GM18505 (cell line): ENCODE results near the gene RAB17.

Source experiments
- ATAC-seq: cut with Tn5 transposase; IDR thresholded peaks from one replicate; pipeline ENCODE4 v1.9.1; 2021; ENCODE audit not compliant: unreplicated experiment
- POLR2A ChIP-seq: IDR thresholded peaks from 4 replicates; pipeline ENCODE4 v1.6.1; 2011; ENCODE audit warnings: borderline replicate concordance; ENCODE audit not compliant: insufficient read depth, insufficient read length; ENCODE audit errors: extremely low read depth

RAB17 gene

DNA sequence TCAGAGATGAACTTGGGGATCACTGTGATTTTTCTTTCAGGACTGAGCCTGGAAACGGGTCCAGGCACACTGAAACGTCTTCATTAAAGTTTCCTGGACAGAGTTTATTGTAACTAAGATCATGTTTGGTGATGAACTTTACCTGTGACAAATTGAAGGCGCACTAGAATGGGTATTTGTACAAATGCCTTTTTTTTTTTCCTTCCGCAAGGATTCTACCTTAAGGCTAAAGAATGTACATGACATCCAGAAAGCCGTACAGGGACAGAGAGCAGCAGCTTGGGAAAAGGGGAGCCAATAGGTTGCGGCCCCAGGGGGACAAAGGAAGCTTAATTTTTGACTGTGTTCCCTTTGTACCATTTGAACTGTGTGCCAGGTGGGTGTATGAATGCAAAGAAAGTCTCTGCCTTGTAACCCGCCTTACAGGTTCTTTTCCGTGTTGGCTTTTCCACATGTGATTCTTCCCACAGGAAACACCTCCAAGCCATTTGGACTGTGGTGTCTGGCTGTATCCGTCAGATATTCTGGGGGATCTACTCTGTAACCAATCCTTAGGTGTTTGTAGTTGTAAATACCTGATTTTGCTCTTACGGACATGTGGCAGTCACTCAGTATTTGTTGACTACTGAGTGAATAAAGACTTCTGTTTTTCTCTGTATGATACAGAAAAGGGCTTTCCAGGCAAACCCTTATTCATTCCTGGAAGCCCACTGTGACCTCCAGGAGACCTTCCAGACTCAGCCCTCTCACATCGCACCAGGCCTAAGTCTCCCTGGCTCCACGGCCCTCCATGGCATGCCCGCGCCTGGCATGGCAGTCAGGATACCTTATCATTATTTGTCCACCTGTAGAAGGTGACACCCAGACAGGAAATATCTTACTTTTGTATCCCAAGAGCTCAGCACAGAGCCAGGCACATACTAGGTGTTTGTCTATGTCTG is 38.0 kb upstream of the RAB17 start:
- TF ChIP-seq POLR2A, result no peak
- no peak for ATAC-seq

- TF ChIP-seq POLR2A, result no peak
- ATAC-seq, result no peak
Observed at GRCh38 chr2:237627441-237628246, 37.1 kb upstream of the RAB17 start, which contains the start of gene LRRFIP1. Gene LRRFIP1 (plus strand): TSS chr2:237627587. CDS start chr2:237627645, 58 bp downstream.

DNA sequence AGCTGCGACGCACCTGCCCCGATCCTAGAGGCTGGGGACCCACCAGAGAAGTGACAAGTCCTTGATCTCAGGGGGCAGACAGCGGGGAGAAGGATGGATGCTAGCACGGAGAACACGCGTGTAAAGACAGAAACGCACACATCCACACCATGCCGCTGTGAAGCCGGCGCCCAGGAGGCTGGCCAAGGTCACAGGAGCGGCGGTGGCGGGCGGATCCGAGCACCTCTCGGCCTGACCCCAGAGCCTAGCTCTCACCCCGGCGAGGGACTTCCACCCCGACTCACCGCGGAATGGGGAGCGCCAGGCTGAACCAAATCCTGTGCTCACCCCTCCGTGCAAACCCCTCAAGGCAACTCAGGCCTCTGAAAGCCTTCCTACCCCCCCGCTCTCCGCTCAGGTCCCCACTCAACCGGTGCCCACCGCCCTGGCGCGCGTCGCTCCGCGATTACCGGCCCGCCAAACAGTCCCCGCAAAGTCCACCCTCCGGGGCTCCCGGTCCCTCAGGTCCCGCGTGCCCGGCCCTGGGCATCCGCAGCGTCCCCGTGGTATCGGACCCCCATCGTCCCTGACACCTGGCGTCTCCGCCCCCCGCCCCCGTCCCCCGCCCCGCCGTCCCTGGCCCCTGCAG is 36.4 kb upstream of the RAB17 start:
- ATAC-seq, result no peak
- TF ChIP-seq POLR2A, result no peak

GRCh38 chr2:237625777-237626176 is 35.2 kb upstream of the RAB17 start:
- no peak for TF ChIP-seq POLR2A
- no peak for ATAC-seq

- no peak for TF ChIP-seq POLR2A
- no peak for ATAC-seq
Observed at GRCh38 chr2:237625216-237625705, 34.7 kb upstream of the RAB17 start.

GRCh38 chr2:237624565-237624964 is 34.0 kb upstream of the RAB17 start:
- TF ChIP-seq POLR2A, result no peak
- no peak for ATAC-seq

- ATAC-seq, result no peak
Observed at GRCh38 chr2:237623428-237624403, 33.2 kb upstream of the RAB17 start.

GRCh38 chr2:237618449-237618848 is 27.9 kb upstream of the RAB17 start:
- no peak for ATAC-seq
- TF ChIP-seq POLR2A, result no peak

More at GRCh38 chr2:237623428-237624403, 33.2 kb upstream of the RAB17 start:
- TF ChIP-seq POLR2A, result no peak

GRCh38 chr2:237617587-237617982 is 27.1 kb upstream of the RAB17 start:
- ATAC-seq, result no peak
- TF ChIP-seq POLR2A, result no peak

GRCh38 chr2:237616734-237617586 is 26.4 kb upstream of the RAB17 start:
- no peak for TF ChIP-seq POLR2A
- no peak for ATAC-seq

DNA sequence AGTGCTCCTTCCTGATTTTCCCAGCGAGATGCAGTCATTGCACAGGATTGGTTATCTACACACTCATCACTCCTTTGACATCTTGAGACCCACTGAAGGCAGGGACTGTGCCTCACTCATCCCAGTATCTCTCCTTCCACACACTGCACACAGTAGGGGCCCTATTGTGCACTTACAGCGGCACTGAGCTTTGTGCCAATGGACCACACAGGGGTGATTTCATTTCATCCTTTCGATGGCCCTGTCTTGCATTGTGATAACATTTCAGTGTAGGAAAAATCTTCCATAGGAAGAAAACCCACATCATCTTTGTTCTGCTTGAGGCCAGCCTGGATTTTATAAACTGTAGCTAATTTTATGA is 25.8 kb upstream of the RAB17 start:
- no peak for ATAC-seq

DNA sequence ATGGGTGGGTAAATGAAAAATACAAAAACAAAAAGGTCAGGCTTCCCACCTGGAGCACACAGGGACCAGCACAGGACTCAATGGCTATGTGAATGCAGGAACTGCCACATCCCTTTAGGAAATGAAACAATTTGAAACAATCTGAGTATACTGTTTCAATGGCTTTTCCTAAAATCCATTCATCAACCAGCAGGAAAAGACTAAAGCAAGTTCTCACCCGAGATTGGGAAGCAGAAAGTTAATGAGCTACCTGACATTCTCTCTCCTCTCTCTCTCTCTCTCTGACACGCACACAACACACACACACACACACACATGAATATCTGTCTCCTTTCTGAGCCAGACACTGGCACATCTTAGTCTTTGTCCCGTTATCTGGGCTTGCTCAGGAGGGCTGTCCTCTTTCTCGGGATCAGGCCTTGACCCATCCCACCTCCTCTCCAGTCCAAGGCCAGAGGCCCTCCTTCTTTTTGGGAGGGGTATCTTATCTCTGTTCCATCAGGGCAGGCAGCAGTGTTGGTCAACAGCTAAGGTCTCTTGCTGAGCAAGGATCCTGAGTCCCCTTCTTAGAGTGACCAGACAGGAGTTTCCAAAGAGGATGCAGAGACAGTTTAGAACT is 25.2 kb upstream of the RAB17 start:
- no peak for TF ChIP-seq POLR2A
- no peak for ATAC-seq

More for the DNA sequence above, 25.8 kb upstream of the RAB17 start:
- TF ChIP-seq POLR2A, result no peak
